H1 (cell line): ENCODE data around the gene TMEM134. TPM values are rescaled to one million over a fixed set of nuclear protein-coding genes. Genes with fewer than 3 reads are reported as not detected.

ENCODE experiments used
- polyA plus RNA-seq, 7 experiments: library from polyadenylated mRNA; depleted of rRNA in 3 of 7; stranded (reverse) in 5 of 7; unstranded in 2 of 7; fragments of >200 nt in 5 of 7; fragments of 200-250 nt in 2 of 7; gene quantifications; 1 replicate in 5 of 7; 2 replicates in 1 of 7; 4 replicates in 1 of 7; pipeline versions ENCODE4 v1.2.1 to v1.2.3, GENCODE V29; 2011 to 2013; ENCODE audit warnings: missing spikeins in 2 of 7, mixed read lengths in 2 of 7
- total RNA-seq: library from RNA; stranded (reverse); fragmentation: NEBNext Ultra II Directional; extraction: Animal tissue kit (Norgen Biotek cat#: 25700); gene quantifications from 2 replicates; pipeline ENCODE4 v1.2.1, GENCODE V29; 2021
- TF ChIP-seq, protein P1 (sequence below): fragments of 300-600 bp; sonication (generic); IDR thresholded peaks from 2 replicates; pipeline ENCODE4 v1.7.1; 2012; ENCODE audit warnings: low read length, moderate library complexity, mild to moderate bottlenecking, inconsistent platforms; ENCODE audit not compliant: insufficient replicate concordance

TMEM134 gene
- total and polyA plus RNA-seq, 2 of the 8 experiments (the other 6 are each of a cell fraction or from before 2014, with no cell fraction given), result 32.4 to 229 TPM

DNA sequence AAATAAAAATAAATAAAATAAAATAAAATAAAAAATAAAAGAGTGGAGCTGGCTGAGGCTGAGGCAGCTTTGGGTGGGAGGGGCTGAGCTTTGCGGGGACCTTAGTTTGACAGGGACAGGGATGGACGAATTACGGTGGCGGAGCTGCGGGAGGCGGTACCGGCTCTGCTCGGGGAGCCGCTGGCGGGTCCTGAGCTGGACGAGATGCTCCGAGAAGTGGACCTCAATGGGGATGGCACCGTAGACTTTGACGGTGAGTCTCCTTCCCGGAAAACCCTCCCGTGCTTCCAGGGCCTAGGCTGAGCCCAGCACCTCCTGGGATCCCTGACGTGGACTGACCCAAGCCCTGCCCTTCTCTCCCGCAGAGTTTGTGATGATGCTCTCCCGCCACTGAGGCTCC, 10.8 kb downstream of the TMEM134 start (continued):
- TF ChIP-seq, protein P1, sequence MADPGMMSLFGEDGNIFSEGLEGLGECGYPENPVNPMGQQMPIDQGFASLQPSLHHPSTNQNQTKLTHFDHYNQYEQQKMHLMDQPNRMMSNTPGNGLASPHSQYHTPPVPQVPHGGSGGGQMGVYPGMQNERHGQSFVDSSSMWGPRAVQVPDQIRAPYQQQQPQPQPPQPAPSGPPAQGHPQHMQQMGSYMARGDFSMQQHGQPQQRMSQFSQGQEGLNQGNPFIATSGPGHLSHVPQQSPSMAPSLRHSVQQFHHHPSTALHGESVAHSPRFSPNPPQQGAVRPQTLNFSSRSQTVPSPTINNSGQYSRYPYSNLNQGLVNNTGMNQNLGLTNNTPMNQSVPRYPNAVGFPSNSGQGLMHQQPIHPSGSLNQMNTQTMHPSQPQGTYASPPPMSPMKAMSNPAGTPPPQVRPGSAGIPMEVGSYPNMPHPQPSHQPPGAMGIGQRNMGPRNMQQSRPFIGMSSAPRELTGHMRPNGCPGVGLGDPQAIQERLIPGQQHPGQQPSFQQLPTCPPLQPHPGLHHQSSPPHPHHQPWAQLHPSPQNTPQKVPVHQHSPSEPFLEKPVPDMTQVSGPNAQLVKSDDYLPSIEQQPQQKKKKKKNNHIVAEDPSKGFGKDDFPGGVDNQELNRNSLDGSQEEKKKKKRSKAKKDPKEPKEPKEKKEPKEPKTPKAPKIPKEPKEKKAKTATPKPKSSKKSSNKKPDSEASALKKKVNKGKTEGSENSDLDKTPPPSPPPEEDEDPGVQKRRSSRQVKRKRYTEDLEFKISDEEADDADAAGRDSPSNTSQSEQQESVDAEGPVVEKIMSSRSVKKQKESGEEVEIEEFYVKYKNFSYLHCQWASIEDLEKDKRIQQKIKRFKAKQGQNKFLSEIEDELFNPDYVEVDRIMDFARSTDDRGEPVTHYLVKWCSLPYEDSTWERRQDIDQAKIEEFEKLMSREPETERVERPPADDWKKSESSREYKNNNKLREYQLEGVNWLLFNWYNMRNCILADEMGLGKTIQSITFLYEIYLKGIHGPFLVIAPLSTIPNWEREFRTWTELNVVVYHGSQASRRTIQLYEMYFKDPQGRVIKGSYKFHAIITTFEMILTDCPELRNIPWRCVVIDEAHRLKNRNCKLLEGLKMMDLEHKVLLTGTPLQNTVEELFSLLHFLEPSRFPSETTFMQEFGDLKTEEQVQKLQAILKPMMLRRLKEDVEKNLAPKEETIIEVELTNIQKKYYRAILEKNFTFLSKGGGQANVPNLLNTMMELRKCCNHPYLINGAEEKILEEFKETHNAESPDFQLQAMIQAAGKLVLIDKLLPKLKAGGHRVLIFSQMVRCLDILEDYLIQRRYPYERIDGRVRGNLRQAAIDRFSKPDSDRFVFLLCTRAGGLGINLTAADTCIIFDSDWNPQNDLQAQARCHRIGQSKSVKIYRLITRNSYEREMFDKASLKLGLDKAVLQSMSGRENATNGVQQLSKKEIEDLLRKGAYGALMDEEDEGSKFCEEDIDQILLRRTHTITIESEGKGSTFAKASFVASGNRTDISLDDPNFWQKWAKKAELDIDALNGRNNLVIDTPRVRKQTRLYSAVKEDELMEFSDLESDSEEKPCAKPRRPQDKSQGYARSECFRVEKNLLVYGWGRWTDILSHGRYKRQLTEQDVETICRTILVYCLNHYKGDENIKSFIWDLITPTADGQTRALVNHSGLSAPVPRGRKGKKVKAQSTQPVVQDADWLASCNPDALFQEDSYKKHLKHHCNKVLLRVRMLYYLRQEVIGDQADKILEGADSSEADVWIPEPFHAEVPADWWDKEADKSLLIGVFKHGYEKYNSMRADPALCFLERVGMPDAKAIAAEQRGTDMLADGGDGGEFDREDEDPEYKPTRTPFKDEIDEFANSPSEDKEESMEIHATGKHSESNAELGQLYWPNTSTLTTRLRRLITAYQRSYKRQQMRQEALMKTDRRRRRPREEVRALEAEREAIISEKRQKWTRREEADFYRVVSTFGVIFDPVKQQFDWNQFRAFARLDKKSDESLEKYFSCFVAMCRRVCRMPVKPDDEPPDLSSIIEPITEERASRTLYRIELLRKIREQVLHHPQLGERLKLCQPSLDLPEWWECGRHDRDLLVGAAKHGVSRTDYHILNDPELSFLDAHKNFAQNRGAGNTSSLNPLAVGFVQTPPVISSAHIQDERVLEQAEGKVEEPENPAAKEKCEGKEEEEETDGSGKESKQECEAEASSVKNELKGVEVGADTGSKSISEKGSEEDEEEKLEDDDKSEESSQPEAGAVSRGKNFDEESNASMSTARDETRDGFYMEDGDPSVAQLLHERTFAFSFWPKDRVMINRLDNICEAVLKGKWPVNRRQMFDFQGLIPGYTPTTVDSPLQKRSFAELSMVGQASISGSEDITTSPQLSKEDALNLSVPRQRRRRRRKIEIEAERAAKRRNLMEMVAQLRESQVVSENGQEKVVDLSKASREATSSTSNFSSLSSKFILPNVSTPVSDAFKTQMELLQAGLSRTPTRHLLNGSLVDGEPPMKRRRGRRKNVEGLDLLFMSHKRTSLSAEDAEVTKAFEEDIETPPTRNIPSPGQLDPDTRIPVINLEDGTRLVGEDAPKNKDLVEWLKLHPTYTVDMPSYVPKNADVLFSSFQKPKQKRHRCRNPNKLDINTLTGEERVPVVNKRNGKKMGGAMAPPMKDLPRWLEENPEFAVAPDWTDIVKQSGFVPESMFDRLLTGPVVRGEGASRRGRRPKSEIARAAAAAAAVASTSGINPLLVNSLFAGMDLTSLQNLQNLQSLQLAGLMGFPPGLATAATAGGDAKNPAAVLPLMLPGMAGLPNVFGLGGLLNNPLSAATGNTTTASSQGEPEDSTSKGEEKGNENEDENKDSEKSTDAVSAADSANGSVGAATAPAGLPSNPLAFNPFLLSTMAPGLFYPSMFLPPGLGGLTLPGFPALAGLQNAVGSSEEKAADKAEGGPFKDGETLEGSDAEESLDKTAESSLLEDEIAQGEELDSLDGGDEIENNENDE, result no peak
